ENCODE data around the gene QSER1. TPM values are rescaled to one million over a fixed set of nuclear protein-coding genes. Genes with fewer than 3 reads are reported as not detected.

Gene QSER1
- total and polyA plus RNA-seq, 7 experiments from 2014 or later: 1.6 to 16.9 (median 13.5) TPM

DNA sequence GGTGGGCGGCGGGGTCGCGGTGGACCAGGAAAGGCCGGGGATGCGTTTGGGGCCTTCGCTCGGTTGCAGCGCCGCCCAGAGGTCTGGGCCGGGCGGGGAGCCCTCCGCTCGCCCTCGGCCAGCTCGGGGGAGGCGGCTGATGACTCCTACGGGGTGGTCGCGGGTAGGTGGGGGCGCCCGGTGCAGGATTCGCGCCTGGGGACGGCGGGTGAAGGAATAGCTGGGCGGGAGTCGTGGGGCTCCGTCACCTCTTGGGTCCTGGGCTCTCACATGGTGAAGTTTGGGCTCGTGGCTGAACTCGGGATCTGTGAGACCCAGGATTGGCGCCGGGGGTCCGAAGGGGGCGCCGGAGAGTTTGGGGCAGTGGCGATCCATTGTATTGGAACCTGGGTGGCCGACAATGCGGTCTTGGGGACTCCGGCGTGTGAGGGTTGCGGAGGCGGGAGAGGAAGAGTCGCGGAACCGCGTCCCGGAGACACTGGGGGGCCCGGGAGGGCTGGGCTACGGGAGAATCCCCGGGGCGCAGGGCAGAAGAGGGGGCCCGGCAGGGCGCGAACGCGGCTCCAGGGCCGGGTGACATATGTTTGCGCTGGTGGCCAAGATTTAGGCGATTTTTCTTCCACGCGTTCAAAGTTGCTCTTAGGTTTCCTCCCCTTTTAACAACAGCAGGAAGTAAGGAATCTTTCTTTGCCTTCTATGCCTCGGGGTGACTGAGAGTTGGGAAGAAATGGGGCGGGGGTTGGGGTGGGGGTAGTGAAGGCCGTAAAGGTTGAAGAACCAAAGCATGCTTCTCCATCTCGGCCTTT, 935 bp downstream of the QSER1 start:
- H3K4me3 Mint-ChIP-seq: peak overlapping the region; percentile 83 to 96 (median 94)
- ChIA-PET POLR2A (interaction anchor here (0.8 to 0.9 kb wide), 2 partner anchors 106 to 843 kb away, joined by 3 read pairs; partner anchors contain the start of gene CD59), CTCF (no interaction called here)
- Histone ChIP-seq H3K27ac (ENCODE audit: low read depth, low read length) (peak overlapping the region; percentile 71), H3K4me3 (ENCODE audit: low read length) (peak overlapping the region; percentile 71), H3K9me3 (ENCODE audit: control insufficient read depth in 2 of 3, low read length in 3 of 3) (no peaks in the 10 kb centered on the region), H3K4me1 (ENCODE audit: control insufficient read depth in 2 of 2, insufficient read depth in 2 of 2, low read length in 2 of 2) (peaks cover 5 to 15% of the 10 kb centered on the region in 2 donors), H3K27me3 (ENCODE audit: control insufficient read depth in 2 of 2, insufficient read depth in 2 of 2, low read length in 2 of 2) (no peaks in the 10 kb centered on the region), H3K36me3 (ENCODE audit: control insufficient read depth in 2 of 3, insufficient read depth in 3 of 3, low read length in 3 of 3) (peaks cover 0 to 6% (median 0%) of the 10 kb centered on the region in 3 experiments)
- H3K9me3 Mint-ChIP-seq: no peaks in the 10 kb centered on the region
- intact Hi-C loops (cut with micrococcal nuclease): loop anchor here (1.0 to 5.0 kb wide), 15 partner anchors 65 to 1385 kb away; partner anchors contain the start of genes C11orf91 (in 2 of the 2), FBXO3 (in 2 of the 2), CAPRIN1 (in 1 of the 2) and CD59 (in 1 of the 2)
- peaks cover 0 to 21% (median 0%) of the 10 kb centered on the region in 5 donors for H3K27me3 Mint-ChIP-seq
- ATAC-seq (peak; percentile 47), DNase-seq (peak in 6 of 9 donors; percentile 34 to 67 (median 42))
- H3K4me1 Mint-ChIP-seq: peaks cover 26 to 46% (median 38%) of the 10 kb centered on the region in 7 donors
- H3K27ac Mint-ChIP-seq: peak overlapping the region; percentile 58 to 95 (median 80)
- H3K36me3 Mint-ChIP-seq: peaks cover 0 to 4% (median 0%) of the 10 kb centered on the region in 5 donors

- Mint-ChIP-seq H3K36me3 (peaks cover 0 to 8% (median 0%) of the 10 kb centered on the region in 5 donors), H3K9me3 (no peaks in the 10 kb centered on the region), H3K27me3 (peaks cover 0 to 21% (median 0%) of the 10 kb centered on the region in 5 donors), H3K4me3 (peak overlapping the region; percentile 83 to 96 (median 94)), H3K4me1 (peaks cover 31 to 54% (median 44%) of the 10 kb centered on the region in 7 donors), H3K27ac (peak overlapping the region; percentile 58 to 95 (median 80))
- Histone ChIP-seq H3K27ac (ENCODE audit: low read depth, low read length) (peak overlapping the region; percentile 71), H3K27me3 (ENCODE audit: control insufficient read depth in 2 of 2, insufficient read depth in 2 of 2, low read length in 2 of 2) (no peaks in the 10 kb centered on the region), H3K36me3 (ENCODE audit: control insufficient read depth in 2 of 3, insufficient read depth in 3 of 3, low read length in 3 of 3) (peaks cover 0 to 6% (median 0%) of the 10 kb centered on the region in 3 experiments), H3K4me3 (ENCODE audit: low read length) (peak overlapping the region; percentile 71), H3K9me3 (ENCODE audit: control insufficient read depth in 2 of 3, low read length in 3 of 3) (no peaks in the 10 kb centered on the region), H3K4me1 (ENCODE audit: control insufficient read depth in 2 of 2, insufficient read depth in 2 of 2, low read length in 2 of 2) (peaks cover 5 to 15% of the 10 kb centered on the region in 2 donors)
- ATAC-seq (peak; percentile 72), DNase-seq (peak in 8 of 9 donors; percentile 3 to 43 (median 18))
- intact Hi-C loops (cut with micrococcal nuclease): loop anchor here (2.0 to 5.0 kb wide), 6 partner anchors 68 to 843 kb away; partner anchors contain the start of genes CD59 (in 1 of the 2), DEPDC7 (in 1 of the 2), EIF3M (in 1 of the 2) and HIPK3 (in 1 of the 2)
- POLR2A ChIA-PET: interaction anchor here (0.5 to 0.9 kb wide), 3 partner anchors 42 to 842 kb away, joined by 3 read pairs; partner anchors contain the start of gene CD59
- CTCF ChIA-PET: interaction anchor here (0.9 to 1.4 kb wide), 2 partner anchors 20 to 171 kb away, joined by 3 read pairs; no protein-coding TSS in a partner anchor
These were observed 1.7 kb downstream of the QSER1 start for GRCh38 chr11:32894149-32894827.

- intact Hi-C loops (cut with micrococcal nuclease): loop anchor here (2.0 to 5.0 kb wide), 6 partner anchors 67 to 842 kb away; partner anchors contain the start of genes CD59 (in 1 of the 2), DEPDC7 (in 1 of the 2), EIF3M (in 1 of the 2) and HIPK3 (in 1 of the 2)
- H3K4me1 ChIP-seq (ENCODE audit: control insufficient read depth in 2 of 2, insufficient read depth in 2 of 2, low read length in 2 of 2): peaks cover 5 to 15% of the 10 kb centered on the region in 2 donors
- DNase-seq (no peak), ATAC-seq (no peak)
- no peak overlapping the region for H3K27ac ChIP-seq (ENCODE audit: low read depth, low read length)
- ChIA-PET CTCF (interaction anchor here (0.9 to 1.4 kb wide), 2 partner anchors 20 to 171 kb away, joined by 3 read pairs; no protein-coding TSS in a partner anchor), POLR2A (interaction anchor here (0.9 kb wide), 1 partner anchor 842 kb away, joined by 3 read pairs; the partner anchor contains the start of gene CD59)
- Mint-ChIP-seq H3K9me3 (no peaks in the 10 kb centered on the region), H3K36me3 (peaks cover 0 to 13% (median 0%) of the 10 kb centered on the region in 5 donors), H3K27ac (no peak overlapping the region), H3K4me3 (peak overlapping the region in 6 of 10 donors; percentile 14 to 95 (median 72)), H3K4me1 (peaks cover 36 to 60% (median 50%) of the 10 kb centered on the region in 7 donors), H3K27me3 (peaks cover 0 to 17% (median 0%) of the 10 kb centered on the region in 5 donors)
- H3K36me3 ChIP-seq (ENCODE audit: control insufficient read depth in 2 of 3, insufficient read depth in 3 of 3, low read length in 3 of 3): peaks cover 0 to 6% (median 0%) of the 10 kb centered on the region in 3 experiments
- no peaks in the 10 kb centered on the region for H3K27me3 ChIP-seq (ENCODE audit: control insufficient read depth in 2 of 2, insufficient read depth in 2 of 2, low read length in 2 of 2)
- H3K4me3 ChIP-seq (ENCODE audit: low read length): no peak overlapping the region
- no peaks in the 10 kb centered on the region for H3K9me3 ChIP-seq (ENCODE audit: control insufficient read depth in 2 of 3, low read length in 3 of 3)
These were observed 2.3 kb downstream of the QSER1 start for GRCh38 chr11:32894921-32895320.

DNA sequence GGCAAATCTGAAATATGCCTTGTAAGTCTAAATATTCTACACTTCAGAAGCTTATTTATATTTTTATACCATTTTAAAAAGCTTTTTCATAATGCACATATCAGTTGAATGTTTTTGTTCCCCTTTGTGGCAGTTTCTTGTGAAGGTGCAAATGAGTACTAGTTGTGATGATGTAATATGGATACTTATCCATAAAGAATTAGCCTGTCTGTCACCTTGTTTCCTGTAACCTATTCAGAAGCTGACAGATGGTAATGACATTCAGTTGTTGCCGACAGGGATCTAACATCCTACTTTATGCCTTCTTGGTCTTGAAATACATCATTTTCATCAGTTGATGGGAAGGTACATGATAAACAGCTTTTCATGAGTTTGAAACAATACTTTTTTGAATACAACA, 2.9 kb downstream of the QSER1 start:
- H3K27me3 ChIP-seq (ENCODE audit: control insufficient read depth in 2 of 2, insufficient read depth in 2 of 2, low read length in 2 of 2): no peaks in the 10 kb centered on the region
- no peak for ATAC-seq
- ChIA-PET POLR2A (no interaction called here), CTCF (interaction anchor here (1.4 kb wide), 1 partner anchor 170 kb away, joined by 3 read pairs; no protein-coding TSS in a partner anchor)
- Mint-ChIP-seq H3K4me1 (peaks cover 36 to 63% (median 52%) of the 10 kb centered on the region in 7 donors), H3K9me3 (no peaks in the 10 kb centered on the region), H3K27me3 (peaks cover 0 to 14% (median 0%) of the 10 kb centered on the region in 5 donors), H3K27ac (no peak overlapping the region), H3K36me3 (peaks cover 0 to 14% (median 1%) of the 10 kb centered on the region in 5 donors), H3K4me3 (peak overlapping the region in 6 of 10 donors; percentile 14 to 95 (median 42))
- H3K4me1 ChIP-seq (ENCODE audit: control insufficient read depth in 2 of 2, insufficient read depth in 2 of 2, low read length in 2 of 2): peaks cover 5 to 15% of the 10 kb centered on the region in 2 donors
- H3K4me3 ChIP-seq (ENCODE audit: low read length): no peak overlapping the region
- H3K36me3 ChIP-seq (ENCODE audit: control insufficient read depth in 2 of 3, insufficient read depth in 3 of 3, low read length in 3 of 3): peaks cover 0 to 6% (median 0%) of the 10 kb centered on the region in 3 experiments
- no peaks in the 10 kb centered on the region for H3K9me3 ChIP-seq (ENCODE audit: control insufficient read depth in 2 of 3, low read length in 3 of 3)
- intact Hi-C loops (cut with micrococcal nuclease): loop anchor here in 1 of 2 donors (2.0 kb wide), 1 partner anchor 119 kb away; the partner anchor contains the start of gene DEPDC7
- no peak for DNase-seq
- H3K27ac ChIP-seq (ENCODE audit: low read depth, low read length): no peak overlapping the region

- POLR2A ChIA-PET: interaction anchor here (1.2 kb wide), 1 partner anchor 11 kb away, joined by 3 read pairs; no protein-coding TSS in a partner anchor
- CTCF ChIA-PET: no interaction called here
- H3K4me1 Mint-ChIP-seq: peaks cover 35 to 63% (median 54%) of the 10 kb centered on the region in 7 donors
These were observed 4.5 kb downstream of the QSER1 start for GRCh38 chr11:32897103-32897502.

More at GRCh38 chr11:32897103-32897502, 4.5 kb downstream of the QSER1 start:
- no peak for ATAC-seq
- Histone ChIP-seq H3K4me3 (ENCODE audit: low read length) (no peak overlapping the region), H3K9me3 (ENCODE audit: control insufficient read depth in 2 of 3, low read length in 3 of 3) (no peaks in the 10 kb centered on the region), H3K36me3 (ENCODE audit: control insufficient read depth in 2 of 3, insufficient read depth in 3 of 3, low read length in 3 of 3) (peaks cover 0 to 6% (median 0%) of the 10 kb centered on the region in 3 experiments), H3K27me3 (ENCODE audit: control insufficient read depth in 2 of 2, insufficient read depth in 2 of 2, low read length in 2 of 2) (no peaks in the 10 kb centered on the region), H3K4me1 (ENCODE audit: control insufficient read depth in 2 of 2, insufficient read depth in 2 of 2, low read length in 2 of 2) (peaks cover under 1 to 11% of the 10 kb centered on the region in 2 donors), H3K27ac (ENCODE audit: low read depth, low read length) (no peak overlapping the region)
- DNase-seq: no peak
- no peak overlapping the region for H3K27ac Mint-ChIP-seq
- no peaks in the 10 kb centered on the region for H3K9me3 Mint-ChIP-seq
- H3K36me3 Mint-ChIP-seq: peaks cover 0 to 14% (median 5%) of the 10 kb centered on the region in 5 donors
- no peak overlapping the region for H3K4me3 Mint-ChIP-seq
- intact Hi-C loops (cut with micrococcal nuclease): no loop called here
- peaks cover 0 to 1% (median 0%) of the 10 kb centered on the region in 5 donors for H3K27me3 Mint-ChIP-seq

Measured in naive thymus-derived CD4-positive, alpha-beta T cell (primary cell).